ENCODE data around the gene XYLT1.

The XYLT1 gene

GRCh38 chr16:17076818-17077498 lies 393.8 kb downstream of the XYLT1 start:
- DNase-seq (ENCODE audit: low read depth): no peak
- H3K4me3 ChIP-seq (ENCODE audit: low read depth, low read length): no peak overlapping the region
- no peak for TF ChIP-seq CTCF (IDR thresholded peaks at IDR 0.05; ENCODE audit: low read depth, low read length, missing control alignments)

GRCh38 chr16:17076092-17076754 lies 394.5 kb downstream of the XYLT1 start:
- no peak for TF ChIP-seq CTCF (IDR thresholded peaks at IDR 0.05; ENCODE audit: low read depth, low read length, missing control alignments)
- DNase-seq (ENCODE audit: low read depth): peak; percentile 27
- H3K4me3 ChIP-seq (ENCODE audit: low read depth, low read length): no peak overlapping the region

GRCh38 chr16:17072104-17072503 lies 398.7 kb downstream of the XYLT1 start:
- H3K4me3 ChIP-seq (ENCODE audit: low read depth, low read length): no peak overlapping the region
- TF ChIP-seq CTCF (IDR thresholded peaks at IDR 0.05; ENCODE audit: low read depth, low read length, missing control alignments): no peak
- no peak for DNase-seq (ENCODE audit: low read depth)

- no peak for TF ChIP-seq CTCF (IDR thresholded peaks at IDR 0.05; ENCODE audit: low read depth, low read length, missing control alignments)
- peak; percentile 92 for DNase-seq (ENCODE audit: low read depth)
- peak overlapping the region; percentile 45 for H3K4me3 ChIP-seq (ENCODE audit: low read depth, low read length)
Measured at GRCh38 chr16:17070882-17071592, 399.7 kb downstream of the XYLT1 start.

GRCh38 chr16:17069681-17070080 lies 401.1 kb downstream of the XYLT1 start:
- DNase-seq (ENCODE audit: low read depth): no peak
- no peak overlapping the region for H3K4me3 ChIP-seq (ENCODE audit: low read depth, low read length)
- no peak for TF ChIP-seq CTCF (IDR thresholded peaks at IDR 0.05; ENCODE audit: low read depth, low read length, missing control alignments)

GRCh38 chr16:17068524-17068923 lies 402.2 kb downstream of the XYLT1 start:
- TF ChIP-seq CTCF (IDR thresholded peaks at IDR 0.05; ENCODE audit: low read depth, low read length, missing control alignments): no peak
- no peak overlapping the region for H3K4me3 ChIP-seq (ENCODE audit: low read depth, low read length)
- DNase-seq (ENCODE audit: low read depth): peak; percentile 61
